ENCODE measurements around the gene PARL.
"Not testable (repeated sequence)": the region's sequence is repeated elsewhere in the genome, so short reads cannot be mapped to it uniquely, and the experiment has no call there.

PARL gene

DNA sequence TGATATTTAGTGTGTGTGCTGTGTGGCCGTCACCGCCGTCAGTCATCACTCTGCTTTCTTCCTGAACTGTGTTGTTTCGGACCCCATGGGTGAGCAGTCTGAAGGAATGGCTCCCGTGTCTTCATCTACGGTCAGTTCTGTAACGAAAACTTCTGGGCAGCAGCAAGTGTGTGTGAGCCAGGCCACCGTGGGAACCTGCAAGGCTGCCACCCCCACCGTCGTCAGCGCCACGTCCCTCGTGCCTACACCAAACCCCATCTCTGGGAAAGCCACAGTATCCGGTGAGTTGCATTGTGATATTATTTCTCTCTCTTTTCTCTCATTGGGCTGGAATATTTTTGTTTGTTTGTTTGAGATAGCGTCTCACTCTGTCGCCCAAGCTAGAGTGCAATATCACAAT lies 94.0 kb downstream of the PARL start:
- no peak for DNase-seq (ENCODE audit: low read depth in 2 of 2)

GRCh38 chr3:183789826-183790225 lies 94.9 kb downstream of the PARL start:
- no peak for DNase-seq (ENCODE audit: low read depth in 2 of 2)

DNA sequence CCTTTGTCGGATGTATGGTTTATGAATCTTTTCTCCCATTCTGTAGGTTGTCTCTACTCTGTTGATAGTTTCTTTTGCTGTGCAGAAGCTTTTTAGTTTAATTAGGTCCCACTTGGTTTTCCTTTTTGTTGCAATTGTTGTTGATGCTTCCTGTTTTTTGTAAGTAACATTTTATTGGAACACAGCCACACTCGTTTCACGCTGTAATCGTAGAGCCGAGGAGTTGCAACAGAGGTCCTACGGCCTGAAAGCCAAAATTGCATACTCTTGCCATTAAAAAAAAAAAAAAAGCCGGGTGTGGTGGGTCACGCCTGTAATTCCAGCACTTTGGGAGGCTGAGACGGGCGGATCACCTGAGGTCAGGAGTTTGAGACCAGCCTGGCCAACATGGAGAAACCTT lies 100.2 kb downstream of the PARL start:
- not testable (repeated sequence) for DNase-seq (ENCODE audit: low read depth in 2 of 2)

GRCh38 chr3:183782576-183783276 lies 102.0 kb downstream of the PARL start:
- no peak for DNase-seq (ENCODE audit: low read depth in 2 of 2)

DNA sequence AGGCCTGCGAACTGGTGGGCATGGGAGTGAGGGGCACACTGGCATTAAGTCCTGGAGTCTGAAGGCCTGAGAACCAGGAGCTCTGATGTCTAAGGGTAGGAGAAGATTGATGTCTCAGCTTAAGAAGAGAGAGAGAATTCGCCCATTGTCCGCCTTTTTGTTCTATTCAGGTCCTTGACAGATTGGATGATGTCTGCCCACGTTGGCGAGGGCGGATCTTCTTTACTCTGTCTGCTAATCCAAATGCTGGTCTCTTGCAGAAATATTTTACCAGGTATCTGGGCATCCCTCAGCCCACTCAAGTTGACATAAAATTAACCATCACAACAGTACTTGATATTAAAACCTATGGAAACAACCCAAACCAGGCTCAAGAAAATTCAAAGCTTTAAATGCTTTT lies 103.4 kb downstream of the PARL start:
- no peak for DNase-seq (ENCODE audit: low read depth in 2 of 2)

GRCh38 chr3:183779896-183780465 lies 104.7 kb downstream of the PARL start:
- no peak for DNase-seq (ENCODE audit: low read depth in 2 of 2)
